ENCODE data around the gene MTX2.
A peak's percentile ranks its signal among the peaks of the same experiment; 100 is the strongest.
"Not testable (repeated sequence)": the region's sequence is repeated elsewhere in the genome, so short reads cannot be mapped to it uniquely, and the experiment has no call there.

Gene MTX2

GRCh38 chr2:176291335-176291734, 22.1 kb downstream of the MTX2 start:
- DNase-seq, result no peak

- DNase-seq, result peak; percentile 48
Observed at GRCh38 chr2:176291809-176292283, 22.6 kb downstream of the MTX2 start.

- DNase-seq, result no peak
Observed at GRCh38 chr2:176292608-176293007, 23.4 kb downstream of the MTX2 start.

GRCh38 chr2:176293334-176293733, 24.1 kb downstream of the MTX2 start:
- DNase-seq, result no peak

GRCh38 chr2:176297067-176297466, 27.8 kb downstream of the MTX2 start:
- DNase-seq, result peak; percentile 9

GRCh38 chr2:176297737-176298136, 28.5 kb downstream of the MTX2 start:
- no peak for DNase-seq

GRCh38 chr2:176306020-176306419, 36.8 kb downstream of the MTX2 start:
- DNase-seq, result not testable (repeated sequence)

GRCh38 chr2:176317199-176317598, 48.0 kb downstream of the MTX2 start:
- no peak for DNase-seq

- DNase-seq, result no peak
Observed at GRCh38 chr2:176317623-176318065, 48.4 kb downstream of the MTX2 start.

- no peak for DNase-seq
Observed at GRCh38 chr2:176321916-176322315, 52.7 kb downstream of the MTX2 start.

GRCh38 chr2:176324862-176325261, 55.6 kb downstream of the MTX2 start:
- DNase-seq, result no peak

GRCh38 chr2:176325732-176326131, 56.5 kb downstream of the MTX2 start:
- DNase-seq, result no peak

- DNase-seq, result no peak
Observed at GRCh38 chr2:176328149-176328548, 58.9 kb downstream of the MTX2 start.

GRCh38 chr2:176330612-176331011, 61.4 kb downstream of the MTX2 start:
- no peak for DNase-seq

GRCh38 chr2:176331646-176332045, 62.4 kb downstream of the MTX2 start:
- no peak for DNase-seq

- no peak for DNase-seq
Observed at GRCh38 chr2:176334729-176335128, 65.5 kb downstream of the MTX2 start.

- no peak for DNase-seq
Observed at GRCh38 chr2:176338395-176338794, 69.2 kb downstream of the MTX2 start.

- no peak for DNase-seq
Observed at GRCh38 chr2:176339208-176339607, 70.0 kb downstream of the MTX2 start.

- no peak for DNase-seq
Observed at GRCh38 chr2:176356251-176356650, 87.0 kb downstream of the MTX2 start.

- DNase-seq, result no peak
Observed at GRCh38 chr2:176364273-176364977, 95.2 kb downstream of the MTX2 start.

GRCh38 chr2:176368349-176368748, 99.1 kb downstream of the MTX2 start:
- DNase-seq, result no peak

GRCh38 chr2:176370467-176371171, 101.4 kb downstream of the MTX2 start:
- DNase-seq, result no peak

- DNase-seq, result not testable (repeated sequence)
Observed at GRCh38 chr2:176373155-176373554, 103.9 kb downstream of the MTX2 start.

GRCh38 chr2:176378323-176378722, 109.1 kb downstream of the MTX2 start:
- DNase-seq, result no peak

All from activated CD4-positive, alpha-beta T cell treated with anti-CD3 and anti-CD28 coated beads, Interleukin-10, Interleukin-2, amounts not matched to agents 100 ng/mL and 50 ng/mL, durations not matched to agents 16 hours and 8 hours (primary cell).